NB4 (cell line): ENCODE measurements around the gene MAPK11.

Source experiments
- DNase-seq: peaks from one replicate; pipeline ENCODE4 v3.0.0; 2010; ENCODE audit warnings: low read depth
- H3K4me3 ChIP-seq: one replicate; pipeline ENCODE4 v1.5.1; 2011; ENCODE audit warnings: mild to moderate bottlenecking, low read depth, low read length, moderate library complexity
- CTCF ChIP-seq: IDR thresholded peaks from one replicate; pipeline ENCODE4 v1.5.1; 2012; ENCODE audit warnings: low read depth, low read length
- MAX ChIP-seq: IDR thresholded peaks from 2 replicates; pipeline ENCODE4 v1.6.1; 2011; ENCODE audit warnings: low read depth, low read length
- MYC ChIP-seq: IDR thresholded peaks from 2 replicates; pipeline ENCODE4 v1.6.1; 2011; ENCODE audit warnings: low read depth, low read length
- POLR2A ChIP-seq: IDR thresholded peaks from 2 replicates; pipeline ENCODE4 v1.6.1; 2011; ENCODE audit warnings: mild to moderate bottlenecking; ENCODE audit not compliant: insufficient read length; ENCODE audit errors: extremely low read depth

Gene MAPK11

GRCh38 chr22:50226063-50226874 is 43.9 kb downstream of the MAPK11 start:
- no peak for TF ChIP-seq CTCF
- TF ChIP-seq MAX: no peak
- no peak for TF ChIP-seq MYC
- no peak for TF ChIP-seq POLR2A
- no peak overlapping the region for H3K4me3 ChIP-seq
- no peak for DNase-seq

GRCh38 chr22:50225200-50225969 is 44.8 kb downstream of the MAPK11 start:
- H3K4me3 ChIP-seq: no peak overlapping the region
- no peak for DNase-seq
- TF ChIP-seq POLR2A: no peak
- no peak for TF ChIP-seq MYC
- no peak for TF ChIP-seq CTCF
- no peak for TF ChIP-seq MAX

GRCh38 chr22:50224071-50224470 is 46.1 kb downstream of the MAPK11 start:
- no peak for DNase-seq
- TF ChIP-seq POLR2A (no peak), MAX (no peak), CTCF (no peak), MYC (no peak)
- H3K4me3 ChIP-seq: no peak overlapping the region

GRCh38 chr22:50222508-50222907 is 47.7 kb downstream of the MAPK11 start:
- TF ChIP-seq POLR2A (no peak), MYC (no peak)
- no peak overlapping the region for H3K4me3 ChIP-seq
- no peak for DNase-seq

GRCh38 chr22:50221410-50222300 is 48.5 kb downstream of the MAPK11 start:
- H3K4me3 ChIP-seq: no peak overlapping the region
- no peak for TF ChIP-seq MAX
- TF ChIP-seq CTCF: no peak
- no peak for TF ChIP-seq MYC
- no peak for TF ChIP-seq POLR2A
- no peak for DNase-seq
